Fibroblast of pulmonary artery (primary cell): Measurements from ENCODE around the gene CSNK1G1.
"Not testable (repeated sequence)": the region's sequence is repeated elsewhere in the genome, so short reads cannot be mapped to it uniquely, and the experiment has no call there.

Source experiments
- DNase-seq: peaks from one replicate; pipeline ENCODE4 v3.0.0-alpha.2; 2010; ENCODE audit warnings: low read depth
- H3K4me3 ChIP-seq: replicated peaks from 2 replicates; pipeline ENCODE4 v1.5.1; 2011; ENCODE audit warnings: low read depth, mild to moderate bottlenecking, control low read depth, low read length, moderate library complexity
- TF ChIP-seq, protein P1 (sequence below): IDR thresholded peaks from 2 replicates; pipeline ENCODE4 v1.5.1; 2011; ENCODE audit warnings: mild to moderate bottlenecking, control low read depth, low read length, inconsistent platforms; ENCODE audit errors: missing control alignments

The CSNK1G1 gene

GRCh38 chr15:64122936-64123351 is 233.0 kb downstream of the CSNK1G1 start:
- H3K4me3 ChIP-seq = no peak overlapping the region

DNA sequence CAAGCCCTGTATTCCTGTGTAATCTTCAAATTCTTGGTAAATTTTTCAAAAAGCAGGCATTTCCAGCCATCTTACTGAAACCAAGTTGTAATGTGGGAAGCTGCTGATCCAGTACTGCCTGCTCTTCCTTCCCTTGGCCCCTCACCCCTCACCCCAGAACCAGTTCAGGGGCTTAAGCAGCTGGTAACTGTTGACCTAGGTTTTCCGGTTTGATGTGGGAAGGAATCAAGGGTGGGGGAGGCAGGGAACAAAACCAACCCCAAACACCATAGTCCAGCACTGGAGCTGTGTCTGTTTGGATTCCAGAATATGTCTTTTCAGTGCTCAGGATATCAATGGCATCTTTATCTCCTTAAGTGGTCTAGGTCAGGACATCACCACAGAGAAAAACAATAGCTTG is 233.5 kb downstream of the CSNK1G1 start:
- TF ChIP-seq, protein P1, sequence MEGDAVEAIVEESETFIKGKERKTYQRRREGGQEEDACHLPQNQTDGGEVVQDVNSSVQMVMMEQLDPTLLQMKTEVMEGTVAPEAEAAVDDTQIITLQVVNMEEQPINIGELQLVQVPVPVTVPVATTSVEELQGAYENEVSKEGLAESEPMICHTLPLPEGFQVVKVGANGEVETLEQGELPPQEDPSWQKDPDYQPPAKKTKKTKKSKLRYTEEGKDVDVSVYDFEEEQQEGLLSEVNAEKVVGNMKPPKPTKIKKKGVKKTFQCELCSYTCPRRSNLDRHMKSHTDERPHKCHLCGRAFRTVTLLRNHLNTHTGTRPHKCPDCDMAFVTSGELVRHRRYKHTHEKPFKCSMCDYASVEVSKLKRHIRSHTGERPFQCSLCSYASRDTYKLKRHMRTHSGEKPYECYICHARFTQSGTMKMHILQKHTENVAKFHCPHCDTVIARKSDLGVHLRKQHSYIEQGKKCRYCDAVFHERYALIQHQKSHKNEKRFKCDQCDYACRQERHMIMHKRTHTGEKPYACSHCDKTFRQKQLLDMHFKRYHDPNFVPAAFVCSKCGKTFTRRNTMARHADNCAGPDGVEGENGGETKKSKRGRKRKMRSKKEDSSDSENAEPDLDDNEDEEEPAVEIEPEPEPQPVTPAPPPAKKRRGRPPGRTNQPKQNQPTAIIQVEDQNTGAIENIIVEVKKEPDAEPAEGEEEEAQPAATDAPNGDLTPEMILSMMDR = no peak
- no peak for DNase-seq
- H3K4me3 ChIP-seq = no peak overlapping the region

More at GRCh38 chr15:64122936-64123351, 233.0 kb downstream of the CSNK1G1 start:
- DNase-seq = no peak
- TF ChIP-seq, protein P1 = no peak

- no peak overlapping the region for H3K4me3 ChIP-seq
- no peak for DNase-seq
- TF ChIP-seq, protein P1 = no peak
Measured at GRCh38 chr15:64121614-64122013, 234.4 kb downstream of the CSNK1G1 start.

DNA sequence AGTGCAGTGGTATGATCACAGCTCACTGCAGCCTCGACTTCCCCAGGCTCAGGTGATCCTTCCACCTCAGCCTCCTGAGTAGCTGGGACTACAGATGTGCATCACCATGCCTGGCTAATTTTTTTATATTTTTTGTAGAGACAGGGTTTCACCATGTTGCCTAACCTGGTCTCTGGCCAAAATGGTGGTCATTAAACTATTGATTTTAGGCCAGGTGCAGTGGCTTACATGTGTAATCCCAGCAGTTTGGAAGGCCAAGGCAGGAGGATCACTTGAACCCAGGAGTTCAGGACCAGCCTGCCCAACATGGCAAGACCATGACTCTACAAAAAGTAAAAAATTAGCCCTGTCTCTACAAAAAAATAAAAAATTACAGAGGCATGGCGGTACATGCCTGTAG is 235.7 kb downstream of the CSNK1G1 start:
- not testable (repeated sequence) for H3K4me3 ChIP-seq, DNase-seq

DNA sequence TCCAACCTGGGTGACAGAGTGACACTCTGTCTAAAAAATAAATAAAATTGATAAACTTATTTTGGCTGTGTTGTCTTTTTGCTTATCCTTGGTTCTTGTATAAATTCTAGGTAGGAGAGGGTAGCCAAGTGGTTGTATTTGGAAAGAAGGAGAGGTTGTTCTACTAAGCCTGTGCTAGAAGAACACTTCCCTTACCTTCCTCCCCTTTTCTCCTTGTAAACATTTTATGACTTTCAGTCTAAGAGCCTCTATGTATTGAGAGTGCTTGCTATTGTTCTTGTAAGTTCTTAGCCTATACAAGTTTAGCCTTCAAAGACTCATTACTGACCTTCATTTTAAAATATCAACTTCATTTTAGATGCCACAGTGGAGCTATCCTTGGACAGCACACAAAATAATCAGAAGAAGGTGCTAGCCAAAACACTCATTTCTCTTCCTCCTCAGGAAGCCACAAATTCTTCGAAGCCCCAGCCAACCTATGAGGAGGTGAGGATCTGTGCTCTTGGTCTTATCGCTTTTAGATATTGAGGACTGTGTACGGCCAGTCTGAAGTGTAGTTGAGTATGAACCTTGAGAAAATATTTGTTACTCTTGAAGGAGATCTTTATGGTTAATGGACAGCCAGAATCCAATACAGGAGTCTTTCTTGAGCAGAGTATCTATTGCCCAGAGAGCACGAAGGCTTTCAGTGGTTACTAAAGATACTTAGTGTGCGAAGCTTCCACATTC is 238.1 kb downstream of the CSNK1G1 start:
- TF ChIP-seq, protein P1 = no peak
- no peak overlapping the region for H3K4me3 ChIP-seq
- DNase-seq = no peak
